H9 (cell line): ENCODE measurements around the gene TRMU. TPM values are rescaled to one million over a fixed set of nuclear protein-coding genes. Genes with fewer than 3 reads are reported as not detected.

Experiments used
- DNase-seq: peaks from one replicate; pipeline ENCODE4 v3.0.0-alpha.2; 2017
- H2AFZ ChIP-seq: one replicate; pipeline ENCODE4 v1.6.1; 2013; ENCODE audit warnings: mild to moderate bottlenecking, low read length, control low read depth, moderate library complexity
- H2AK5ac ChIP-seq: 2 replicates; pipeline ENCODE4 v1.6.1; 2013; ENCODE audit warnings: low read length, control low read depth, mixed read lengths; ENCODE audit not compliant: insufficient read length
- H2BK120ac ChIP-seq: one replicate; pipeline ENCODE4 v1.6.1; 2013; ENCODE audit warnings: low read depth, mild to moderate bottlenecking, low read length, control low read depth, inconsistent platforms; ENCODE audit not compliant: poor library complexity, severe bottlenecking
- H2BK12ac ChIP-seq: 2 replicates; pipeline ENCODE4 v1.6.1; 2013; ENCODE audit warnings: low read length, control low read depth, mixed read lengths, low read depth; ENCODE audit not compliant: insufficient read length
- H2BK15ac ChIP-seq: 2 replicates; pipeline ENCODE4 v1.6.1; 2013; ENCODE audit warnings: low read depth, low read length, control low read depth
- H2BK20ac ChIP-seq: one replicate; pipeline ENCODE4 v1.6.1; 2013; ENCODE audit warnings: low read depth, mild to moderate bottlenecking, low read length, control low read depth, inconsistent platforms; ENCODE audit not compliant: poor library complexity, severe bottlenecking
- H2BK5ac ChIP-seq: 2 replicates; pipeline ENCODE4 v1.6.1; 2013; ENCODE audit warnings: low read length, control low read depth, mixed read lengths; ENCODE audit not compliant: insufficient read length
- H3K14ac ChIP-seq: 2 replicates; pipeline ENCODE4 v1.6.1; 2013; ENCODE audit warnings: low read length, control low read depth; ENCODE audit not compliant: insufficient read depth
- H3K18ac ChIP-seq: 2 replicates; pipeline ENCODE4 v1.6.1; 2013; ENCODE audit warnings: low read depth, mild to moderate bottlenecking, mixed read lengths, low read length, control low read depth; ENCODE audit not compliant: insufficient read length
- H3K23ac ChIP-seq: 2 replicates; pipeline ENCODE4 v1.6.1; 2013; ENCODE audit warnings: low read length, control low read depth, mixed read lengths, low read depth; ENCODE audit not compliant: insufficient read length
- H3K23me2 ChIP-seq: 2 replicates; pipeline ENCODE4 v1.6.1; 2013; ENCODE audit warnings: low read depth, mild to moderate bottlenecking, mixed read lengths, low read length, control low read depth; ENCODE audit not compliant: insufficient read length, poor library complexity, severe bottlenecking
- H3K27ac ChIP-seq: 2 replicates; pipeline ENCODE4 v1.5.1; 2013; ENCODE audit warnings: low read length, control low read depth, mixed read lengths, low read depth; ENCODE audit not compliant: insufficient read length
- H3K27me3 ChIP-seq: 2 replicates; pipeline ENCODE4 v1.6.1; 2013; ENCODE audit warnings: low read length, control low read depth, inconsistent platforms; ENCODE audit not compliant: insufficient read depth
- H3K4ac ChIP-seq: 2 replicates; pipeline ENCODE4 v1.6.1; 2013; ENCODE audit warnings: low read depth, mild to moderate bottlenecking, control low read depth, inconsistent platforms, low read length, moderate library complexity
- H3K4me1 ChIP-seq: 2 replicates; pipeline ENCODE4 v1.6.1; 2013; ENCODE audit warnings: low read length, control low read depth, inconsistent platforms; ENCODE audit not compliant: insufficient read depth
- H3K4me2 ChIP-seq: 2 replicates; pipeline ENCODE4 v1.6.1; 2013; ENCODE audit warnings: low read length, control low read depth, mixed read lengths; ENCODE audit not compliant: insufficient read length, insufficient read depth
- H3K56ac ChIP-seq: 2 replicates; pipeline ENCODE4 v1.6.1; 2013; ENCODE audit warnings: low read depth, mild to moderate bottlenecking, mixed read lengths, low read length, control low read depth; ENCODE audit not compliant: insufficient read length
- H3K79me1 ChIP-seq: 2 replicates; pipeline ENCODE4 v1.6.1; 2013; ENCODE audit warnings: low read depth, mild to moderate bottlenecking, moderate library complexity, low read length, control low read depth, inconsistent platforms; ENCODE audit not compliant: insufficient read depth, poor library complexity, severe bottlenecking
- H3K79me2 ChIP-seq: 2 replicates; pipeline ENCODE4 v1.6.1; 2013; ENCODE audit warnings: low read length, control low read depth, inconsistent platforms; ENCODE audit not compliant: insufficient read depth
- H3K9ac ChIP-seq: 2 replicates; pipeline ENCODE4 v1.6.1; 2013; ENCODE audit warnings: low read length, control low read depth, mixed read lengths; ENCODE audit not compliant: insufficient read length; ENCODE audit errors: extremely low read depth
- H3K9me3 ChIP-seq: one replicate; pipeline ENCODE4 v1.6.1; 2013; ENCODE audit warnings: low read depth, low read length, inconsistent platforms; ENCODE audit not compliant: control insufficient read depth
- H3T11ph ChIP-seq: one replicate; pipeline ENCODE4 v1.6.1; 2013; ENCODE audit warnings: mild to moderate bottlenecking, low read length, control low read depth, inconsistent platforms
- H4K20me1 ChIP-seq: one replicate; pipeline ENCODE4 v1.6.1; 2013; ENCODE audit not compliant: control insufficient read depth, insufficient read length, insufficient read depth
- H4K5ac ChIP-seq: 2 replicates; pipeline ENCODE4 v1.6.1; 2013; ENCODE audit warnings: low read depth, mild to moderate bottlenecking, mixed read lengths, low read length, control low read depth; ENCODE audit not compliant: insufficient read length
- H4K8ac ChIP-seq: replicated peaks from 2 replicates; pipeline ENCODE4 v1.6.1; 2013; ENCODE audit warnings: low read length, control low read depth, mixed read lengths, low read depth; ENCODE audit not compliant: insufficient read length
- H4K91ac ChIP-seq: 2 replicates; pipeline ENCODE4 v1.6.1; 2013; ENCODE audit warnings: low read depth, mild to moderate bottlenecking, moderate library complexity, mixed read lengths, low read length, control low read depth; ENCODE audit not compliant: insufficient read length
- H3K27ac Mint-ChIP-seq, 3 experiments: 2 replicates in 2 of 3; 3 replicates in 1 of 3; pipeline ENCODE4 v1.8.0; 2020 to 2021; ENCODE audit warnings: mixed read lengths in 3 of 3, mild to moderate bottlenecking in 1 of 3, moderate library complexity in 1 of 3
- H3K27me3 Mint-ChIP-seq: 2 replicates; pipeline ENCODE4 v1.8.0; 2021; ENCODE audit warnings: low read depth, mild to moderate bottlenecking, moderate library complexity, mixed read lengths
- H3K36me3 Mint-ChIP-seq, 3 experiments: 2 replicates in 2 of 3; 3 replicates in 1 of 3; pipeline ENCODE4 v1.8.0; 2020 to 2021; ENCODE audit warnings: low read depth in 3 of 3, mixed read lengths in 3 of 3; ENCODE audit not compliant: insufficient read depth in 1 of 3
- H3K4me1 Mint-ChIP-seq, 2 experiments: 2 replicates each; pipeline ENCODE4 v1.8.0; 2020; ENCODE audit warnings: mixed read lengths in 2 of 2
- H3K4me3 Mint-ChIP-seq, 2 experiments: 2 replicates in 1 of 2; 3 replicates in 1 of 2; pipeline ENCODE4 v1.8.0; 2020 to 2021; ENCODE audit warnings: mild to moderate bottlenecking in 2 of 2, mixed read lengths in 2 of 2, moderate library complexity in 1 of 2
- H3K9me3 Mint-ChIP-seq, 2 experiments: 2 replicates in 1 of 2; 3 replicates in 1 of 2; pipeline ENCODE4 v1.8.0; 2020; ENCODE audit warnings: mild to moderate bottlenecking in 2 of 2, mixed read lengths in 2 of 2, moderate library complexity in 1 of 2
- WGBS: extraction: QIAGEN DNeasy Blood & Tissue Kit; methylation state at CpG from one replicate; pipeline ENCODE4 v1.1.7; 2013; ENCODE audit warnings: missing lambda C conversion rate, low lambda C conversion rate, mixed read lengths; ENCODE audit not compliant: insufficient read length; ENCODE audit errors: extremely low coverage; 5-methylcytosine and 5-hydroxymethylcytosine counted together
- total RNA-seq: library from RNA; stranded (reverse); gene quantifications from 2 replicates; pipeline ENCODE4 v1.2.1, GENCODE V29; 2021
- TF ChIP-seq, protein P1 (sequence below): fragments of 200-600 bp; sonication (generic); conservative IDR thresholded peaks from 3 replicates; pipeline ENCODE4 v1.8.0; 2021; ENCODE audit warnings: antibody characterized with exemption, mild to moderate bottlenecking

The TRMU gene
- total RNA-seq, 1 experiment from 2014 or later, result 86.3 TPM

DNA sequence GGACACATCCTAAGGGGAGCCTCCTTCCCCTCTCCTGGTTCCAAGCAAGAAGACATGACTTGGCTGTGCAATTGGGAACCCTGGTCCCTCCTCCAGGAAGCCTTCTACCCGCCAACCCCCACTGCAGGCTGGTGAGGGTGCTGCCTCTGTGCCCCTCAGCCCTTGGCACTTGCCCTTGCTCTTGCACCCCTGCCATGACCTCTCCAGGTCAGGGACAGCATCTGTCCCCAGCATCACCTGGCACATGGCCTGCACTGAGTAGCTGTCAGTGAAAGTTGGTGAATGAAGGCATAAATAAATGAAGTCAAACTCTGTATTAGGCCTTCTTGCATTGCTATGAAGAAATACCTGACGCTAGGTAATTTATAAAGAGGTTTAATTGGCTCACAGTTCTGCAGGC is 40.7 kb upstream of the TRMU start:
- Histone ChIP-seq H4K8ac (no peak overlapping the region), H3K4me1 (no peaks in the 10 kb centered on the region), H4K91ac (no peak overlapping the region), H2BK15ac (no peak overlapping the region), H3K79me1 (no peaks in the 10 kb centered on the region), H3K4ac (no peak overlapping the region), H3K23ac (no peak overlapping the region), H4K5ac (no peak overlapping the region), H4K20me1 (no peaks in the 10 kb centered on the region), H3K23me2 (peaks cover 9% of the 10 kb centered on the region), H2BK12ac (no peak overlapping the region), H3K27me3 (no peaks in the 10 kb centered on the region), H2BK120ac (no peak overlapping the region), H3K79me2 (no peaks in the 10 kb centered on the region; the same call in 1 of the 2 replicates), H3K9ac (no peak overlapping the region), H3K56ac (no peak overlapping the region), H3K14ac (no peak overlapping the region), H2BK20ac (no peak overlapping the region), H3K4me2 (no peak overlapping the region), H2AK5ac (no peak overlapping the region), H3T11ph (no peak overlapping the region), H3K18ac (no peak overlapping the region), H2AFZ (no peak overlapping the region), H3K9me3 (no peaks in the 10 kb centered on the region), H2BK5ac (no peak overlapping the region), H3K27ac (no peak overlapping the region)
- Mint-ChIP-seq H3K36me3 (peaks cover 10 to 30% (median 29%) of the 10 kb centered on the region in 3 experiments; a peak in 6 of 7 replicates), H3K4me1 (peaks cover 23% of the 10 kb centered on the region in 2 experiments), H3K9me3 (no peaks in the 10 kb centered on the region), H3K4me3 (peak overlapping the region in 1 of 2 experiments; percentile 67; a peak in 1 of 5 replicates), H3K27me3 (no peaks in the 10 kb centered on the region; the same call in 1 of the 2 replicates), H3K27ac (no peak overlapping the region; a peak in 1 of 7 replicates)
- TF ChIP-seq, protein P1, sequence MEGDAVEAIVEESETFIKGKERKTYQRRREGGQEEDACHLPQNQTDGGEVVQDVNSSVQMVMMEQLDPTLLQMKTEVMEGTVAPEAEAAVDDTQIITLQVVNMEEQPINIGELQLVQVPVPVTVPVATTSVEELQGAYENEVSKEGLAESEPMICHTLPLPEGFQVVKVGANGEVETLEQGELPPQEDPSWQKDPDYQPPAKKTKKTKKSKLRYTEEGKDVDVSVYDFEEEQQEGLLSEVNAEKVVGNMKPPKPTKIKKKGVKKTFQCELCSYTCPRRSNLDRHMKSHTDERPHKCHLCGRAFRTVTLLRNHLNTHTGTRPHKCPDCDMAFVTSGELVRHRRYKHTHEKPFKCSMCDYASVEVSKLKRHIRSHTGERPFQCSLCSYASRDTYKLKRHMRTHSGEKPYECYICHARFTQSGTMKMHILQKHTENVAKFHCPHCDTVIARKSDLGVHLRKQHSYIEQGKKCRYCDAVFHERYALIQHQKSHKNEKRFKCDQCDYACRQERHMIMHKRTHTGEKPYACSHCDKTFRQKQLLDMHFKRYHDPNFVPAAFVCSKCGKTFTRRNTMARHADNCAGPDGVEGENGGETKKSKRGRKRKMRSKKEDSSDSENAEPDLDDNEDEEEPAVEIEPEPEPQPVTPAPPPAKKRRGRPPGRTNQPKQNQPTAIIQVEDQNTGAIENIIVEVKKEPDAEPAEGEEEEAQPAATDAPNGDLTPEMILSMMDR, result no peak
- DNase-seq, result no peak
- no CpG with 5 or more reads among the region's 2 CpGs for WGBS
